ENCODE results near the gene RNASE12. TPM values are rescaled to one million over a fixed set of nuclear protein-coding genes. Genes with fewer than 3 reads are reported as not detected.

The RNASE12 gene
- total and polyA plus RNA-seq, 2 experiments from 2014 or later = not detected

GRCh38 chr14:20628063-20628854 is 37.1 kb upstream of the RNASE12 start:
- Histone ChIP-seq H4K20me1 (ENCODE audit: insufficient read depth, poor library complexity, severe bottlenecking) (no peaks in the 10 kb centered on the region), H3K27ac (no peak overlapping the region), H3K27me3 (peaks cover 25% of the 10 kb centered on the region), H2AFZ (no peak overlapping the region), H3K4me3 (no peak overlapping the region), H3K36me3 (replicated peaks; ENCODE audit: insufficient read depth, low read depth) (no peaks in the 10 kb centered on the region), H3K4me2 (peak overlapping the region; percentile 32), H3K79me2 (no peaks in the 10 kb centered on the region), H3K4me1 (ENCODE audit: insufficient read depth) (peaks cover 5% of the 10 kb centered on the region), H3K9me2 (replicated peaks; ENCODE audit: insufficient read depth) (no peaks in the 10 kb centered on the region), H3K9me3 (ENCODE audit: low read depth) (no peaks in the 10 kb centered on the region)
- TF ChIP-seq CTCF (IDR thresholded peaks at IDR 0.05; ENCODE audit: poor library complexity) (no peak), EZH2phosphoT487 (IDR thresholded peaks at IDR 0.05; ENCODE audit: low read depth, severe bottlenecking, unreplicated experiment) (no peak), EZH2 (IDR thresholded peaks at IDR 0.05; ENCODE audit: borderline replicate concordance) (no peak)
- 39% methylated on average over 10 of the region's 10 CpGs for WGBS (ENCODE audit: low lambda C conversion rate, missing lambda C conversion rate)
- no peak for DNase-seq (ENCODE audit: low spot score)

- DNase-seq (ENCODE audit: low spot score) = no peak
- peaks cover 5% of the 10 kb centered on the region for H3K4me1 ChIP-seq (ENCODE audit: insufficient read depth)
- H3K27me3 ChIP-seq = peaks cover 25% of the 10 kb centered on the region
- peak overlapping the region; percentile 32 for H3K4me2 ChIP-seq
- no peaks in the 10 kb centered on the region for H3K36me3 ChIP-seq (replicated peaks; ENCODE audit: insufficient read depth, low read depth)
- H3K4me3 ChIP-seq = no peak overlapping the region
- WGBS (ENCODE audit: low lambda C conversion rate, missing lambda C conversion rate) = 53% methylated on average over 5 of the region's 5 CpGs
- H2AFZ ChIP-seq = no peak overlapping the region
- H4K20me1 ChIP-seq (ENCODE audit: insufficient read depth, poor library complexity, severe bottlenecking) = no peaks in the 10 kb centered on the region
- no peaks in the 10 kb centered on the region for H3K9me3 ChIP-seq (ENCODE audit: low read depth)
- no peaks in the 10 kb centered on the region for H3K79me2 ChIP-seq
- no peaks in the 10 kb centered on the region for H3K9me2 ChIP-seq (replicated peaks; ENCODE audit: insufficient read depth)
- no peak overlapping the region for H3K27ac ChIP-seq
- TF ChIP-seq EZH2phosphoT487 (IDR thresholded peaks at IDR 0.05; ENCODE audit: low read depth, severe bottlenecking, unreplicated experiment) (no peak), EZH2 (IDR thresholded peaks at IDR 0.05; ENCODE audit: borderline replicate concordance) (no peak), CTCF (IDR thresholded peaks at IDR 0.05; ENCODE audit: poor library complexity) (no peak)
Measured at GRCh38 chr14:20627346-20628027, 36.3 kb upstream of the RNASE12 start.

- Histone ChIP-seq H3K4me3 (no peak overlapping the region), H3K4me2 (peak overlapping the region; percentile 81), H3K36me3 (replicated peaks; ENCODE audit: insufficient read depth, low read depth) (no peaks in the 10 kb centered on the region), H3K9me3 (ENCODE audit: low read depth) (no peaks in the 10 kb centered on the region), H3K79me2 (no peaks in the 10 kb centered on the region), H4K20me1 (ENCODE audit: insufficient read depth, poor library complexity, severe bottlenecking) (no peaks in the 10 kb centered on the region), H3K4me1 (ENCODE audit: insufficient read depth) (peaks cover 5% of the 10 kb centered on the region), H2AFZ (no peak overlapping the region), H3K27ac (no peak overlapping the region), H3K9me2 (replicated peaks; ENCODE audit: insufficient read depth) (no peaks in the 10 kb centered on the region), H3K27me3 (peaks cover 25% of the 10 kb centered on the region)
- no peak for DNase-seq (ENCODE audit: low spot score)
- TF ChIP-seq EZH2phosphoT487 (IDR thresholded peaks at IDR 0.05; ENCODE audit: low read depth, severe bottlenecking, unreplicated experiment) (no peak), CTCF (IDR thresholded peaks at IDR 0.05; ENCODE audit: poor library complexity) (no peak), EZH2 (IDR thresholded peaks at IDR 0.05; ENCODE audit: borderline replicate concordance) (no peak)
- 13% methylated on average over 12 of the region's 12 CpGs for WGBS (ENCODE audit: low lambda C conversion rate, missing lambda C conversion rate)
Measured at GRCh38 chr14:20626274-20626673, 35.1 kb upstream of the RNASE12 start.

Data from hepatocyte (in vitro differentiated cells).